Endodermal cell (in vitro differentiated cells): ENCODE results near the gene FGF16. TPM values are rescaled to one million over a fixed set of nuclear protein-coding genes. Genes with fewer than 3 reads are reported as not detected.

Experiments
- DNase-seq: peaks from one replicate; pipeline ENCODE4 v3.0.0-alpha.2; 2017
- H3K27ac ChIP-seq: 2 replicates; pipeline ENCODE4 v1.5.1; 2013; ENCODE audit warnings: mild to moderate bottlenecking, low read depth, low read length, moderate library complexity
- H3K27me3 ChIP-seq: 2 replicates; pipeline ENCODE4 v1.6.1; 2013; ENCODE audit warnings: mild to moderate bottlenecking, low read length, moderate library complexity; ENCODE audit not compliant: insufficient read depth, control insufficient read depth, poor library complexity, severe bottlenecking
- H3K36me3 ChIP-seq: 2 replicates; pipeline ENCODE4 v1.7.0; 2013; ENCODE audit warnings: mild to moderate bottlenecking, low read length, moderate library complexity; ENCODE audit not compliant: control insufficient read depth, insufficient read depth
- H3K4me1 ChIP-seq: one replicate; pipeline ENCODE4 v1.7.0; 2013; ENCODE audit warnings: low read length; ENCODE audit not compliant: control insufficient read depth, insufficient read depth
- H3K4me3 ChIP-seq: 2 replicates; pipeline ENCODE4 v1.5.1; 2013; ENCODE audit warnings: mild to moderate bottlenecking, low read length, moderate library complexity
- H3K9ac ChIP-seq: 2 replicates; pipeline ENCODE4 v1.6.1; 2013; ENCODE audit warnings: mild to moderate bottlenecking, low read length, moderate library complexity; ENCODE audit not compliant: poor library complexity, severe bottlenecking; ENCODE audit errors: extremely low read depth
- H3K9me3 ChIP-seq: 2 replicates; pipeline ENCODE4 v1.6.1; 2013; ENCODE audit warnings: mild to moderate bottlenecking, low read length, moderate library complexity; ENCODE audit not compliant: control insufficient read depth
- H3K27ac Mint-ChIP-seq: 2 replicates; pipeline ENCODE4 v1.8.0; 2020; ENCODE audit warnings: mixed read lengths
- H3K27me3 Mint-ChIP-seq: 2 replicates; pipeline ENCODE4 v1.8.0; 2021; ENCODE audit warnings: mild to moderate bottlenecking, mixed read lengths; ENCODE audit not compliant: insufficient read depth
- H3K36me3 Mint-ChIP-seq: 2 replicates; pipeline ENCODE4 v1.8.0; 2020; ENCODE audit warnings: low read depth, mixed read lengths
- H3K4me1 Mint-ChIP-seq: 2 replicates; pipeline ENCODE4 v1.8.0; 2020; ENCODE audit warnings: mixed read lengths
- H3K4me3 Mint-ChIP-seq: 2 replicates; pipeline ENCODE4 v1.8.0; 2020; ENCODE audit warnings: mild to moderate bottlenecking, moderate library complexity, mixed read lengths
- H3K9me3 Mint-ChIP-seq: 2 replicates; pipeline ENCODE4 v1.8.0; 2020; ENCODE audit warnings: mild to moderate bottlenecking, mixed read lengths
- CTCF ChIP-seq: fragments of 200-600 bp; sonication (generic); conservative IDR thresholded peaks from 2 replicates; pipeline ENCODE4 v1.5.0; 2021; ENCODE audit warnings: antibody characterized with exemption, mild to moderate bottlenecking
- WGBS, 2 experiments: methylation state at CpG; one replicate each; pipeline versions ENCODE4 v1.1.5 to v1.1.7; 2013; ENCODE audit warnings: missing lambda C conversion rate in 2 of 2, mixed read lengths in 1 of 2; ENCODE audit not compliant: insufficient coverage in 1 of 2, insufficient read length in 1 of 2; 5-methylcytosine and 5-hydroxymethylcytosine counted together
- total RNA-seq, 2 donors: library from RNA; stranded (reverse); fragmentation: NEBNext Ultra II Directional in 1 of 2; extraction: Animal tissue kit (Norgen Biotek cat#: 25700) in 1 of 2; gene quantifications; 2 replicates in 1 of 2; 3 replicates in 1 of 2; pipeline ENCODE4 v1.2.1, GENCODE V29; 2021

The FGF16 gene
- total RNA-seq, 2 donors from 2014 or later: 0.27 to 2.6 TPM

- no peaks in the 10 kb centered on the region for H3K9me3 ChIP-seq
- no peak for DNase-seq
- no peaks in the 10 kb centered on the region for H3K36me3 ChIP-seq
- H3K4me3 ChIP-seq: no peak overlapping the region
- Mint-ChIP-seq H3K4me3 (no peak overlapping the region), H3K9me3 (peaks cover 46% of the 10 kb centered on the region), H3K27me3 (peaks cover 5% of the 10 kb centered on the region), H3K27ac (no peak overlapping the region), H3K4me1 (peaks cover 27% of the 10 kb centered on the region), H3K36me3 (no peaks in the 10 kb centered on the region)
- 83% methylated on average over 1 of the region's 1 CpG; no CpG with 5 or more reads in 1 of the 2 experiments for WGBS, 2 experiments
- no peak for TF ChIP-seq CTCF
- no peak overlapping the region for H3K9ac ChIP-seq
- no peak overlapping the region for H3K27ac ChIP-seq
- no peaks in the 10 kb centered on the region for H3K4me1 ChIP-seq
- H3K27me3 ChIP-seq: no peaks in the 10 kb centered on the region
Measured at GRCh38 chrX:77428551-77428950, 18.6 kb upstream of the FGF16 start.

- Mint-ChIP-seq H3K27me3 (peaks cover 5% of the 10 kb centered on the region), H3K4me1 (peaks cover 20% of the 10 kb centered on the region), H3K9me3 (peaks cover 48% of the 10 kb centered on the region), H3K27ac (no peak overlapping the region), H3K36me3 (no peaks in the 10 kb centered on the region), H3K4me3 (no peak overlapping the region)
- no peak for TF ChIP-seq CTCF
- 80 to 100% methylated on average over 1 to 5 of the region's 5 CpGs for WGBS, 2 experiments
- Histone ChIP-seq H3K27me3 (no peaks in the 10 kb centered on the region), H3K4me1 (no peaks in the 10 kb centered on the region), H3K27ac (no peak overlapping the region), H3K9me3 (no peaks in the 10 kb centered on the region), H3K36me3 (no peaks in the 10 kb centered on the region), H3K4me3 (no peak overlapping the region), H3K9ac (no peak overlapping the region)
- DNase-seq: no peak
Measured at GRCh38 chrX:77431227-77431626, 16.0 kb upstream of the FGF16 start.

GRCh38 chrX:77433001-77433400, 14.2 kb upstream of the FGF16 start:
- Histone ChIP-seq H3K36me3 (no peaks in the 10 kb centered on the region), H3K9ac (no peak overlapping the region), H3K4me1 (no peaks in the 10 kb centered on the region), H3K4me3 (no peak overlapping the region), H3K9me3 (no peaks in the 10 kb centered on the region), H3K27ac (no peak overlapping the region), H3K27me3 (no peaks in the 10 kb centered on the region)
- H3K4me3 Mint-ChIP-seq: no peak overlapping the region
- peak overlapping the region; percentile 74 for H3K27ac Mint-ChIP-seq
- DNase-seq: no peak
- WGBS, 2 experiments: 60% methylated on average over 1 of the region's 1 CpG; no CpG with 5 or more reads in 1 of the 2 experiments
- no peaks in the 10 kb centered on the region for H3K36me3 Mint-ChIP-seq
- peaks cover 5% of the 10 kb centered on the region for H3K27me3 Mint-ChIP-seq
- no peak for TF ChIP-seq CTCF
- H3K9me3 Mint-ChIP-seq: peaks cover 52% of the 10 kb centered on the region
- H3K4me1 Mint-ChIP-seq: peaks cover 25% of the 10 kb centered on the region
